Endothelial cell of umbilical vein (primary cell): ENCODE measurements around the gene AP1M1.

Source experiments
- EZH2 ChIP-seq: IDR thresholded peaks from 2 replicates; pipeline ENCODE4 v1.6.1; 2012; ENCODE audit warnings: borderline replicate concordance, low read depth, mild to moderate bottlenecking, moderate library complexity, low read length, inconsistent platforms; ENCODE audit not compliant: severe bottlenecking
- FOS ChIP-seq: IDR thresholded peaks from 2 replicates; pipeline ENCODE4 v1.6.1; 2011; ENCODE audit warnings: mild to moderate bottlenecking, low read length, moderate library complexity, borderline replicate concordance; ENCODE audit not compliant: insufficient read depth
- GATA2 ChIP-seq: IDR thresholded peaks from 2 replicates; pipeline ENCODE4 v1.7.0; 2011; ENCODE audit warnings: low read depth, mild to moderate bottlenecking, moderate library complexity, mixed read lengths, low read length; ENCODE audit not compliant: insufficient read length, insufficient read depth
- JUN ChIP-seq: IDR thresholded peaks from 2 replicates; pipeline ENCODE4 v1.6.1; 2011; ENCODE audit warnings: borderline replicate concordance, low read depth; ENCODE audit not compliant: insufficient read length, insufficient read depth
- MYC ChIP-seq: IDR thresholded peaks from one replicate; pipeline ENCODE4 v1.6.1; 2011; ENCODE audit warnings: mild to moderate bottlenecking, low read depth, low read length
- POLR2A ChIP-seq: IDR thresholded peaks from 2 replicates; pipeline ENCODE4 v1.6.1; 2012; ENCODE audit warnings: low read depth, mild to moderate bottlenecking, control low read depth, low read length
- POLR2AphosphoS5 ChIP-seq: IDR thresholded peaks from 2 replicates; pipeline ENCODE4 v1.6.1; 2012; ENCODE audit warnings: low read depth, mild to moderate bottlenecking, control low read depth, low read length, moderate library complexity; ENCODE audit not compliant: insufficient read depth
- TF ChIP-seq, protein P1 (sequence below), 2 donors: IDR thresholded peaks; 1 replicate in 1 of 2; 2 replicates in 1 of 2; pipeline ENCODE4 v1.5.1; 2011; ENCODE audit warnings: low read length in 2 of 2, mild to moderate bottlenecking in 2 of 2, moderate library complexity in 2 of 2, control low read depth in 1 of 2, inconsistent platforms in 1 of 2, low read depth in 1 of 2; ENCODE audit not compliant: insufficient read depth in 1 of 2; ENCODE audit errors: extremely low read depth in 1 of 2
- TF ChIP-seq, protein P2 (sequence below): IDR thresholded peaks from 2 replicates; pipeline ENCODE4 v1.6.1; 2011; ENCODE audit not compliant: insufficient read depth, insufficient read length

DNA sequence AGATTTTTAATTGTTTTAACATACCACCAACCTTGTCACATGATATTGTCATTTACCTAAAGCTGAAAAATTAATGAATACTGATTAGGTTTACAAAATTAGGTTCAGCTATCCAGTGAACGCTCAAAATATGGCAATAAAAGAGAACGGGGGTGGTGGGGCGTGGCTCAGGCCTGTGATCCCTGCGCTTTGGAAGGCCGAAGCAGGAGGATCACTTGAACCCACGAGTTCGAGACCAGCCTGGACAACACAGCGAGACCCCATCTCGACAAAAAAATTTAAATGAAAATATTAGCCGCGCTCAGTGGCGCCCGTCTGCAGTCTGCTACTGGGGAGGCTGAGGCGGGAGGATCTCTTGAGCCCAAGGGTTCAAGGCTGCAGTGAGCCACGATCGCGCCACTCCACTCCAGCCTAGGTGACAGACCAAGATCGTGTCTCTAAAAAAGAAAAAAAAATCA lies 13.0 kb upstream of the AP1M1 start:
- TF ChIP-seq, protein P1, sequence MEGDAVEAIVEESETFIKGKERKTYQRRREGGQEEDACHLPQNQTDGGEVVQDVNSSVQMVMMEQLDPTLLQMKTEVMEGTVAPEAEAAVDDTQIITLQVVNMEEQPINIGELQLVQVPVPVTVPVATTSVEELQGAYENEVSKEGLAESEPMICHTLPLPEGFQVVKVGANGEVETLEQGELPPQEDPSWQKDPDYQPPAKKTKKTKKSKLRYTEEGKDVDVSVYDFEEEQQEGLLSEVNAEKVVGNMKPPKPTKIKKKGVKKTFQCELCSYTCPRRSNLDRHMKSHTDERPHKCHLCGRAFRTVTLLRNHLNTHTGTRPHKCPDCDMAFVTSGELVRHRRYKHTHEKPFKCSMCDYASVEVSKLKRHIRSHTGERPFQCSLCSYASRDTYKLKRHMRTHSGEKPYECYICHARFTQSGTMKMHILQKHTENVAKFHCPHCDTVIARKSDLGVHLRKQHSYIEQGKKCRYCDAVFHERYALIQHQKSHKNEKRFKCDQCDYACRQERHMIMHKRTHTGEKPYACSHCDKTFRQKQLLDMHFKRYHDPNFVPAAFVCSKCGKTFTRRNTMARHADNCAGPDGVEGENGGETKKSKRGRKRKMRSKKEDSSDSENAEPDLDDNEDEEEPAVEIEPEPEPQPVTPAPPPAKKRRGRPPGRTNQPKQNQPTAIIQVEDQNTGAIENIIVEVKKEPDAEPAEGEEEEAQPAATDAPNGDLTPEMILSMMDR (IDR thresholded peaks at IDR 0.05; ENCODE audit: extremely low read depth in 1 of 2, insufficient read depth in 1 of 2, low read depth in 1 of 2, low read length in 2 of 2): no peak
- TF ChIP-seq POLR2AphosphoS5: no peak
- no peak for TF ChIP-seq POLR2A
- TF ChIP-seq EZH2: no peak
- no peak for TF ChIP-seq JUN
- TF ChIP-seq, protein P2, sequence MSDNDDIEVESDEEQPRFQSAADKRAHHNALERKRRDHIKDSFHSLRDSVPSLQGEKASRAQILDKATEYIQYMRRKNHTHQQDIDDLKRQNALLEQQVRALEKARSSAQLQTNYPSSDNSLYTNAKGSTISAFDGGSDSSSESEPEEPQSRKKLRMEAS: no peak
- TF ChIP-seq FOS: no peak
- no peak for TF ChIP-seq GATA2
- no peak for TF ChIP-seq MYC
